ENCODE results near the gene LZTS3. TPM values are rescaled to one million over a fixed set of nuclear protein-coding genes. Genes with fewer than 3 reads are reported as not detected.
"Not testable (repeated sequence)": the region's sequence is repeated elsewhere in the genome, so short reads cannot be mapped to it uniquely, and the experiment has no call there.

The LZTS3 gene
- total RNA-seq, 1 experiment from 2014 or later: 6.4 TPM

DNA sequence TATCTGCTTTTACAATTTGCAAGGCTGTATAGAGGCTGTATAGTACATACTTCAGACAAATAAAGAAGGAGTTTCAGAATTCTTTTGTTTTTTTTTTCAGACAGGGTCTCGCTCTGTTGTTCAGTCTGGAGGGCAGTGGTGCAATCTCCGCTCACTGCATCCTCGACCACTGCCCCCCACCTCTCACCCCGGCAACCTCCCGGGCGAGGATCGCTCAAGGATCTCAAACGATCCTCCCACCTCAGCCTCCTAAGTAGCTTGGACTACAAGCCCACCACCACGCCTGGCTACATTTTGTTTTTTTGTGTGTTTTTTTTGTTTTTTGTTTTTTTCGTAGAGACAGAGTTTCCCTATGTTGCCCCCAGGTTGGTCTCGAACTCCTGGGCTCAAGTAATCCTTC, 15.5 kb downstream of the LZTS3 start:
- Histone ChIP-seq H3K27ac (ENCODE audit: low read length) (no peak overlapping the region), H3K9me2 (replicated peaks; ENCODE audit: low read length) (no peaks in the 10 kb centered on the region), H3K4me2 (ENCODE audit: low read length) (peak overlapping the region; percentile 96), H3K4me3 (ENCODE audit: low read length) (peak overlapping the region; percentile 83), H3K9ac (ENCODE audit: low read length) (peak overlapping the region; percentile 15; the same call in 1 of the 2 replicates), H2AFZ (ENCODE audit: low read length) (no peak overlapping the region), H3F3A (ENCODE audit: low read length, unreplicated experiment) (no peaks in the 10 kb centered on the region), H4K20me1 (ENCODE audit: low read length) (peaks cover 35% of the 10 kb centered on the region), H3K4me1 (ENCODE audit: insufficient read depth, low read length) (peaks cover 14% of the 10 kb centered on the region), H3K27me3 (ENCODE audit: low read length) (no peaks in the 10 kb centered on the region), H3K9me3 (ENCODE audit: low read length) (no peaks in the 10 kb centered on the region), H3K36me3 (ENCODE audit: low read depth, low read length) (peaks cover 21% of the 10 kb centered on the region; the same call in 1 of the 2 replicates), H3K79me2 (ENCODE audit: low read length) (peaks cover 72% of the 10 kb centered on the region)
- TF ChIP-seq EZH2phosphoT487 (IDR thresholded peaks at IDR 0.05; ENCODE audit: borderline replicate concordance, low read length) (no peak), CTCF (conservative IDR thresholded peaks at IDR 0.05; ENCODE audit: low read depth, low read length) (no peak), EZH2 (IDR thresholded peaks at IDR 0.05; ENCODE audit: low read length, unreplicated experiment) (no peak)
- DNase-seq: no peak
- intact Hi-C loops (cut with micrococcal nuclease): no loop called here
- ChIA-PET CTCF (no interaction called here), POLR2A (ENCODE audit: unreplicated experiment) (interaction anchor here (0.6 kb wide), 1 partner anchor 110 kb away, joined by 4 read pairs; no protein-coding TSS in a partner anchor)
- BruUV-seq (replicated peaks): no TSS peak
- ATAC-seq: no peak

DNA sequence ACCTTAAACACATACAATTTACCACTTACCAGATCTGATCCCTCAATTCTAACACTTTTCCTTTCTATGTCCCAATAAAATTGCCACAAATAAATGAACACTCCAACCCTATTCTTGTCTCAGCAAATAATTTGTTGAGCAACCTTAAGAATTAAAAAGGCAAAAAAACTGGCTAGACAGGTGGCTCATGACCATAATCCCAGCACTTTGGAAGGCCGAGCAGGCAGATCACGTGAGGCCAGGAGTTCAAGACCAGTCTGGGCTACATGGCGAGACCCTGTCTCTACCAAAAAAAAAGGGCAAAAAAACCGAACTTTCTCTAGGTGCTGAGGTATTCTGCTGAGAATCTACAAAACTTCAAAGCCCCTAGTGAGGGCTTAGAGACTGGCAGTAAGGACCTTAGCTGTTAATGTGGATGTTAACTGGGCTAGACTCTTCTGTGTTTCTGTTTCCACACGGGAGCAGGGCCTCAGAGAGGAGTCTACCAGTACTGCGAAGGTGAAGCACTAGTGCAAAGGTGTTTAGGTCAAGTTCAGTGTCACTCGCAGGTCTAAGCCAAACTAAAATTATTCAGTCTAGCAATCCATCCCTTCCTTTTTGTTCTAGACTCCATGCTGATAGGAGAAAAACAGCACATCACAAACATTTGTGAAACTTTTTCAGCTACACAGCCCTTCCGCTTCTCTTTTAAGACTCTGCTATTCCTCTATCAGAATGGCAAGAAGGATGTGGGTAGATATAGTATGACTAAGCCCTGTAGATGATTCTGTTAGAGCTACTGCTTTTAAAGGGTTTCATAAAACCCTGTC, 16.3 kb downstream of the LZTS3 start:
- Histone ChIP-seq H4K20me1 (ENCODE audit: low read length) (peaks cover 35% of the 10 kb centered on the region), H3K9me3 (ENCODE audit: low read length) (no peaks in the 10 kb centered on the region), H2AFZ (ENCODE audit: low read length) (no peak overlapping the region), H3K79me2 (ENCODE audit: low read length) (peaks cover 80% of the 10 kb centered on the region), H3K4me2 (ENCODE audit: low read length) (peak overlapping the region; percentile 96), H3K9ac (ENCODE audit: low read length) (peak overlapping the region; percentile 15; the same call in 1 of the 2 replicates), H3F3A (ENCODE audit: low read length, unreplicated experiment) (no peaks in the 10 kb centered on the region), H3K27me3 (ENCODE audit: low read length) (no peaks in the 10 kb centered on the region), H3K36me3 (ENCODE audit: low read depth, low read length) (peaks cover 21% of the 10 kb centered on the region; the same call in 1 of the 2 replicates), H3K9me2 (replicated peaks; ENCODE audit: low read length) (no peaks in the 10 kb centered on the region), H3K27ac (ENCODE audit: low read length) (no peak overlapping the region), H3K4me1 (ENCODE audit: insufficient read depth, low read length) (peaks cover 14% of the 10 kb centered on the region), H3K4me3 (ENCODE audit: low read length) (peak overlapping the region; percentile 83; the same call in 1 of the 2 replicates)
- 0 out of 2 replicates have a peak, but pooled peaks have one; percentile 15 for ATAC-seq
- DNase-seq: no peak
- CTCF ChIA-PET: no interaction called here
- POLR2A ChIA-PET (ENCODE audit: unreplicated experiment): no interaction called here
- BruUV-seq (replicated peaks): no TSS peak
- TF ChIP-seq CTCF (conservative IDR thresholded peaks at IDR 0.05; ENCODE audit: low read depth, low read length): no peak
- TF ChIP-seq EZH2phosphoT487 (IDR thresholded peaks at IDR 0.05; ENCODE audit: borderline replicate concordance, low read length): no peak
- intact Hi-C loops (cut with micrococcal nuclease): no loop called here

DNA sequence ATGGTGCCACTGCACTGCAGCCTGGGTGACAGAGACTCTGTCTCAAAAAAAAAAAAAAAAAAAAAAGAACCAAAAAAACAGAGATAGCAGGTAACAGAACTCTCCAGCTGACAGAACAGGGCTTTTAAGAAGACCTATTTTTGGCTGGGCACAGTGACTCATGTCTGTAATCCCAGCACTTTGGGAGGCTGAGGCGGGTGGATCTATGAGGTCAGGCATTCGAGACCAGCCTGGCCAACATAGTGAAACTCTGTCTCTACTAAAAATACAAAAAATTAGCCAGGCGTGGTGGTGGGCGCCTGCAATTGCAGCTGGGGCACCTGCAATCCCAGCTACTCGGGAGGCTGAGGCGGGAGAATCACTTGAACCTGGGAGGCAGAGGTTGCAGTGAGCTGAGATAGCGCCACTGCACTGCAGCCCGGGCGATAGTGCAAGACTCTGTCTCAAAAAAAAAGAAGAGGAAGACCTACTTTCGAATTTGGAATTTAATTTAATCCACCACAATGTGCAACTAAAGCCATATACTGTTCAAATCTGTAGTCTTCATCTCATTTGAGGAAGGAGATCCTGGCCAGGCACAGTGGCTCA, 21.2 kb downstream of the LZTS3 start:
- BruUV-seq (replicated peaks); ATAC-seq; H3K4me3 ChIP-seq (ENCODE audit: low read length); H3K9me3 ChIP-seq (ENCODE audit: low read length); intact Hi-C loops (cut with micrococcal nuclease); H3K27ac ChIP-seq (ENCODE audit: low read length); H3K4me1 ChIP-seq (ENCODE audit: insufficient read depth, low read length); H2AFZ ChIP-seq (ENCODE audit: low read length); H3K4me2 ChIP-seq (ENCODE audit: low read length); H3F3A ChIP-seq (ENCODE audit: low read length, unreplicated experiment); POLR2A ChIA-PET (ENCODE audit: unreplicated experiment); H3K27me3 ChIP-seq (ENCODE audit: low read length); H3K9me2 ChIP-seq (replicated peaks; ENCODE audit: low read length); CTCF ChIA-PET; H3K9ac ChIP-seq (ENCODE audit: low read length); DNase-seq: not testable (repeated sequence)
- H3K36me3 ChIP-seq (ENCODE audit: low read depth, low read length): peaks cover 54% of the 10 kb centered on the region
- H3K79me2 ChIP-seq (ENCODE audit: low read length): peaks cover 96% of the 10 kb centered on the region
- peaks cover 50% of the 10 kb centered on the region for H4K20me1 ChIP-seq (ENCODE audit: low read length)
